Measurements from ENCODE around the gene NYAP1.
"Not testable (repeated sequence)": the region's sequence is repeated elsewhere in the genome, so short reads cannot be mapped to it uniquely, and the experiment has no call there.

The NYAP1 gene

DNA sequence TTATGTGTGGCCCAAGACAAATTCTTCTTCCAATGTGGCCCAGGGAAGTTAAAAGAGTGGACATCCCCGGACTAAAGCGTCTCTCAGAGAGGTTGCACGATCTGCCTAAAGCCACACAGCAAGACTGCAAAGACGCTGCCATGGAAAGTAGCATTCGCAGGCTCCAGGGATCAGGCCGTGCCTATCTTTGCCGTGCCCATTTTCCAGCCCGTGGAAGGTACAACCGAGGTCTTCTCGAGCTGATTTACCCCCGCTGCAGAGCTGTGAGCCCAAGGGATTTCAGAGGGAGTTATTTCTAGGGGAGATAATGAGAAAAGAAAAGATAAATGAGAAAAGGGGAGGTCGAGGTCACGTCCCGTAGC, 1.0 kb upstream of the NYAP1 start:
- DNase-seq (ENCODE audit: low read depth, low spot score), result no peak

DNA sequence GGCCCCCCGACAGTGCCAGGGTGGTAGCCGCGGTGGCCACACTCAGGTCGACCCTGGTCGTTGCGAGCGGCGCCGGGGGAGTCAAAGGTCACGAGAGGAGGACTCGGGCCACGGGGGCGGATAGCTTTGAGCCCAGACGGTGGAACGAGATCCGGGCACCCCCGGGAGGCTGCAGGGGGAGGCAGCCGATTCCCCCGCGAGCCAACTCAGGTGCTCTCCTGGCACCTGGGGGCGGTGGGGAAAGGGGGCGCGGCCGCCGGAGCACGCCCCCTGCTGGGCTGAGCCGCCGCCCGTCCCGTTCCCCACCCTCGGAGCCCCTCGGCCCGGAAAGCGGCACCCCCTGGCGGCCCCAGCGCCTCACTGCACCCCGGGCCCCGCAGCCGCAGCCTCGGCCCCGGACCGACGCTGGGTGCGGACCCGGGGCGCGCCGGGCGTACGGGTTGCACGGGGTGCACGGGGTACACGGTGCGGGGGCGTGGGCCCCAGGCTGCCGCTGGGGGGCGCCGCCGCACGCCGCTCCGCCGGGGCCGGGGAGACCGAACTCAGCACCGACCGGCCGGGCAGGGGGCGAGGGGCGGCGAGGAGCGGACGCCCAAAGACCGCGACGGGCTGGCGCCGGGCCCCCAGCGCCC, 521 bp upstream of the NYAP1 start:
- DNase-seq (ENCODE audit: low read depth, low spot score), result peak; percentile 73

DNA sequence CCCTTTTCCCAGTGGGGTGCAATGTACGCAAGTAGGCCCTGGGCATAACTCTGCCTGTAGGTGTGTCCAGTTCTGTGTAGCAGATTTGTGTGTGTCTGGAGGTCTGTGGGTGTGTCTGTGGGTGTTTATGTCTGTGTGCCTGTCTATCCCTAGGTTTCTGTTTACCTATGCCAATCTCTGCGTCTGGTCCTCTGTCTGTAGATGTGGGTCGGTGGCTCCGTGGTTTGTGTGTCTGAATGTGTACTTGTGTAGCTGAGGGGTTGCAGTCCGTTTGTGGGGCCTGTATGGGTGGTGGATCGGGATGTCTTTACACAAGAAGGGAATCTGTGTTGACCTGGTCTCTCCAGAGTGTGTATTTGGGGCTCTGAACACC, 932 bp downstream of the NYAP1 start:
- no peak for DNase-seq (ENCODE audit: low read depth, low spot score)

DNA sequence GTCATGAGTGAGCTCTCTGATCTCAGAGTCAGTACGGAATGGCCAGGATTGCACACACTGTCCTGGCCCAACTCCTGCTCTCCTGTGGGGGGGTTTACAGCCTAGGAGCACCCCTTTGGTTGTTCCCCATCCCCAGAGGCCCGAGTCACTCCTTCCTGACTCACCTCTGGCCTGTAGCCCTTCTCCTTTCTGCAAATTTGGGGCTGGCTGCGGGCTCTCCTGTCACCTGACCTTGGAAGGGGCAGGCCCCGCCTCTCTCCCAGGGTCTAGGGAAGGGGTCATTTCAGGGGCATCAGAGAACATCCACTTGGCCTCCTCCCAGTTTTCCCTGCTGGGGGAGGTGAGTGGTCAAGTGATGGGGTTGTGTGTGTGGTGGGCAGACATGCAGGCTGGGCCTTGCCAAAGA, 1.7 kb downstream of the NYAP1 start:
- no peak for DNase-seq (ENCODE audit: low read depth, low spot score)

DNA sequence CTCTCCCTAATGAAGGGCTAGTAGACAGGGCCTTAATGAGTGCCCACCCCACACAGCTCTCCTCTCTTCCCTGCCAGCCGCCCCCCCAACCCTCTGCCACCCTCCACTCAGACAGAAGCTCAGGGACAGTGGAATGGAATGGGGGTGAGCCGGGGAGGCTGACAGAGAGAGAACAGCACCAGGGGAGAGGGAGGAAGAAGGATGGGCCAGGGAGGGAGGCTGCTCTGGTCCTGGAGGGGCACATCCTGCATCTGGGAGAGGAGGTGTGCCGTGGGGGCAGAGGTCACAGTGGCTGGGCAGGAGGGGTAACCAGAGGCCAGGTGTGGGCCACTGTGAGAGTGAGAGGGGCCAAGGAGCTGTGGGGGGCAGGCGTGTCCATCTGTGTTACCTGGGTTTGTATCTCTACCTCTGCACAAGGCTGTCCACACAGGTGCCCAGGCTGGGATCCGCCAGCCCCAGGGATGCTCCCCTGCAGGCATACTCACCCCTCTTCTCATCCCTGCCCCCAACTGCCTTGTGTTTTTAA, 2.4 kb downstream of the NYAP1 start:
- DNase-seq (ENCODE audit: low read depth, low spot score), result no peak

DNA sequence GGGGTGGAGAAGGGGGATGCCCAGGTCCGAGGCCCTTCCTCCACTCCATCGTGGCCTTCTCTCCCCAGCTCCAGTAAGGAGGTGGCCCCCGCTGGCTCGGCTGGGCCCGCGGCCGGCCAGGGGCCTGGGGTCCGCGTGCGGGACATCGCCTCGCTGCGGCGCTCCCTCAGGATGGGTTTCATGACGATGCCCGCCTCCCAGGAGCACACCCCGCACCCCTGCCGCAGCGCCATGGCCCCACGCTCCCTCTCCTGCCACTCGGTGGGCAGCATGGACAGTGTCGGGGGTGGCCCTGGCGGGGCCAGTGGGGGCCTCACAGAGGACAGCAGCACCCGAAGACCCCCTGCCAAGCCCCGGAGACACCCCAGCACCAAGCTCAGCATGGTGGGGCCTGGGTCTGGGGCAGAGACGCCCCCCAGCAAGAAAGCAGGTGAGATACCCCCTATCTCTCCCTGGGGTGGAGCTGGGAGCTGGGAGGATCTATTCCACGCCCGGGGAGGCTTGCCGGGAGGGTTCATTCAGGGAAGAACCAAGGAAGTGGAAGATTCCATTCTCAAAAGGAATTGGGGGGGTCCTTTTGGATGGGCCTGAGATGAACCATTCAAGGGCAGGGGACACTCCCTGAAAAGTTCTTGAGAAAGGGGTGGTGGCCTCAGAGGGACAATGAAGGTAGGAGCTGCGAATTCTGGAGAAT, 3.2 kb downstream of the NYAP1 start:
- peak; percentile 78 for DNase-seq (ENCODE audit: low read depth, low spot score)

DNA sequence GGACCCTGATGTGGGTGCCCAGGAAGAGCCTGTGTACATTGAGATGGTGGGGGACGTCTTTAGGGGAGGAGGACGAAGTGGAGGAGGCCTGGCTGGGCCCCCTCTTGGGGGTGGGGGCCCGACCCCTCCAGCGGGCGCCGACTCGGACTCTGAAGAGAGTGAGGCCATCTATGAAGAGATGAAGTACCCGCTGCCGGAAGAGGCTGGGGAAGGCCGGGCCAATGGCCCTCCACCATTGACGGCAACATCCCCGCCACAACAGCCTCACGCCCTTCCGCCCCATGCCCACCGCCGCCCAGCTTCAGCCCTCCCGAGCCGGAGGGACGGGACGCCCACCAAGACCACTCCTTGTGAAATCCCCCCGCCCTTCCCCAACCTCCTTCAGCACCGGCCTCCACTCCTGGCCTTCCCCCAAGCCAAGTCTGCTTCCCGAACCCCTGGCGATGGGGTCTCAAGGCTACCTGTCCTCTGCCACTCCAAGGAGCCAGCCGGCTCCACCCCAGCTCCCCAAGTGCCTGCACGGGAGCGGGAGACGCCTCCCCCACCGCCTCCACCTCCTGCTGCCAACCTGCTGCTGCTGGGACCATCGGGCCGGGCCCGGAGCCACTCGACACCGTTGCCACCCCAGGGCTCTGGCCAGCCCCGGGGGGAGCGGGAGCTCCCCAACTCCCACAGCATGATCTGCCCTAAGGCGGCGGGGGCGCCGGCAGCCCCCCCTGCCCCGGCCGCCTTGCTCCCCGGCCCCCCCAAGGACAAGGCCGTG, 4.8 kb downstream of the NYAP1 start:
- DNase-seq (ENCODE audit: low read depth, low spot score), result no peak

DNA sequence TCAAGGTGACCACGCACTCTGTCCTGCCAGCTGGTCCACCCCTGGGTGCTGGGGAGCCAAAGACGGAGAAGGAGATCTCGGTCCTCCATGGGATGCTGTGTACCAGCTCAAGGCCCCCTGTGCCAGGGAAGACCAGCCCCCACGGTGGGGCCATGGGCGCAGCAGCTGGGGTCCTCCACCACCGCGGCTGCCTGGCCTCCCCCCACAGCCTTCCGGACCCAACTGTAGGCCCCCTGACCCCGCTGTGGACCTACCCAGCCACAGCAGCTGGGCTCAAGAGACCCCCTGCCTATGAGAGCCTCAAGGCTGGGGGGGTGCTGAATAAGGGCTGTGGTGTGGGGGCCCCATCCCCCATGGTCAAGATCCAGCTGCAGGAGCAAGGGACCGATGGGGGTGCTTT, 5.4 kb downstream of the NYAP1 start:
- no peak for DNase-seq (ENCODE audit: low read depth, low spot score)

DNA sequence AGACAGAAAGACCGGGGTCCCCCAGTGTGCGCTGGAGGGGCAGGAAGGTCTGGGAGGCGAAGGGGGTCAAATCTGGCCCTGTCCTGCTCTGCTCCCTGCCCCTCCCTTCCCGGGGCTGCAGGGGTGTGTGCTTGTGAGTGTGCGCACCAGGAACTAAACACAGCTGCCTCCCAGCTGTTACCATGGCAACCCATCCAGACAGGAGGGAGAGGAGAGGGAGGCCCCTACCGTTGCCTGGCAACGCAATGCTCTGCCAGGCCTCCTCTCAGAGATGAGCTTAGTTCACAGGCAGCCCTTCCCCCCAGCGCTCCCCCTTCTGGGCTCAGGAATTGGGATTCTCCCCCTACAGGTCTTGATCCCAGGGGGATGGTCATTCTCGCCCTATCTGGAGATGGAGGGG, 6.1 kb downstream of the NYAP1 start:
- DNase-seq (ENCODE audit: low read depth, low spot score), result peak; percentile 96

DNA sequence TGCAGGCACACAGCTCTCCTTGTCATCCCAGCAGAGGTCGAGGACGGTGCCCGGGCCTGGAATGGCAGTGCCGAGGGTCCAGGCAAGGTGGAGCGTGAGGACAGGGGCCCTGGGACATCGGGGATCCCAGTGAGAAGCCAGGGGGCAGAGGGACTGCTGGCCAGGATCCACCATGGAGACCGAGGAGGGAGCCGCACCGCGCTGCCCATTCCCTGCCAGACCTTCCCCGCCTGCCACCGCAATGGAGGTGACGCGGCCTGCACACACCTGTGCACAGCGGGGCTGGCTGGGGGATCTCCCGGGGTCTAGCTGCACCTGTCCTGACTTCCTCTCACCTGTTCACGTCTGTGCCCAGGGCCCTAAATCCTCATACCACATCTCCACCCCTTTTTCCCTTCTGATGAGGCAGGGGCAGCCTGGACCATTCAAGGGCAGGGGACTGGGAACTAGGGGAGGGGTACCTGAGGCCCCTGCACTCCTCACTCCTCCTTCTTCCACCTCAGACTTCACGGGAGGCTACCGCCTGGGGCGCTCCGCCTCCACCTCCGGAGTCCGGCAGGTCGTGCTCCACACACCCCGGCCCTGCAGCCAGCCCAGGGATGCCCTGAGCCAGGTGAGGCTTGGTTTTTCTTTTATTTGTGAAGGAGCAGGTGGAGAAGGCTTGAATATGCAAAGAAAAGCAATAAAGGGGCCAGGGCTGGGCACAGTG, 6.9 kb downstream of the NYAP1 start:
- no peak for DNase-seq (ENCODE audit: low read depth, low spot score)

DNA sequence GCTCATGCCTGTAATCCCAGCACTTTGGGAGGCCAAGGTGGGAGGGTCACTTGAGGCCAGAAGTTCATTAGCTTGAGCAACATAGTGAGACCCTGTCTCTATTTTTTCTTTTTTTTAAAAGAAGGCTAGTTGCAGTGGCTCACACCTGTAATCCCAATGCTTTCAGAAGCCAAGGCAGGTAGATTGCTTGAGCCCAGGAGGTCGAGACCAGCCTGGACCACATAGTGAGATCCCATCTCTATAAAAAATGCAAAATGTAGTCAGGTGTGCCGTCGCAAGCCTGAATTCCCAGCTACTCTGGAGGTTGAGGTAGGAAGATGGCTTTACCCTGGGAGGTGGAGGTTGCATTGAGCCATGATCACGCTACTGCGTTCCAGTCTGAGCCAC, 7.5 kb downstream of the NYAP1 start:
- no peak for DNase-seq (ENCODE audit: low read depth, low spot score)

DNA sequence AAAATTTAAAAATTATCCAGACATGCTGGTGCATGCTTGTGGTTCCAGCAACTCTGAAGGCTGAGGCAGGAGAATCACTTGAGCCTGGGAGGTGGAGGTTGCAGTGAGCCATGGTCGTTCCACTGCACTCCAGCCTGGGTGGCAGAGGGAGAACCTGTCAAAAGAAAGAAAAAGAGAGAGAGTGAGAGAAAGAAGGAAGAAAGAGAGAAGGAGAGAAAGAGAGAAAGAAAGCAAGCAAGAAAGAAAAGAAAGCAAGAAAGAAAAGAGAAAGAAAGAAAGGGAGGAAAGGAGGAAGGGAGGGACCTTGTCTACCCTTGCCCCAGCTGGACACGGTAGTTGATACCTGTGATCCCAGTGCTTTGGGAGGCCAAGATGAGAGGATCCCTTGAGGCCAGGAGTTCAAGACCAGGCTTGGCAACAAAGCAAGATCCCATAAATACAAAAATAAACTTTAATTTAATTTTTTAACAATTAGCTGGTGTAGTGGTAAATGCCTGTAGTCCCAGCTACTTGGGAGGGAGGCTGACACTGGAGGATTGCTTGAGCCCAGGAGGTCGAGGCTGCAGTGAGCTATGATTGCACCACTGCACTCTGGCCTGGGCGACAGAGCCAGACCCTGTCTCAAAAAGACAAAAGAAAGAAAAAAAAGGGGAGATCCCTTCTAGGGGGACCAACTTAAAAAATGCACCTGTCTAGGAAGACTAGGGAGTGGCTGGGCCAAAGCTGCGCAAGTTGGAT, 9.2 kb downstream of the NYAP1 start:
- no peak for DNase-seq (ENCODE audit: low read depth, low spot score)

DNA sequence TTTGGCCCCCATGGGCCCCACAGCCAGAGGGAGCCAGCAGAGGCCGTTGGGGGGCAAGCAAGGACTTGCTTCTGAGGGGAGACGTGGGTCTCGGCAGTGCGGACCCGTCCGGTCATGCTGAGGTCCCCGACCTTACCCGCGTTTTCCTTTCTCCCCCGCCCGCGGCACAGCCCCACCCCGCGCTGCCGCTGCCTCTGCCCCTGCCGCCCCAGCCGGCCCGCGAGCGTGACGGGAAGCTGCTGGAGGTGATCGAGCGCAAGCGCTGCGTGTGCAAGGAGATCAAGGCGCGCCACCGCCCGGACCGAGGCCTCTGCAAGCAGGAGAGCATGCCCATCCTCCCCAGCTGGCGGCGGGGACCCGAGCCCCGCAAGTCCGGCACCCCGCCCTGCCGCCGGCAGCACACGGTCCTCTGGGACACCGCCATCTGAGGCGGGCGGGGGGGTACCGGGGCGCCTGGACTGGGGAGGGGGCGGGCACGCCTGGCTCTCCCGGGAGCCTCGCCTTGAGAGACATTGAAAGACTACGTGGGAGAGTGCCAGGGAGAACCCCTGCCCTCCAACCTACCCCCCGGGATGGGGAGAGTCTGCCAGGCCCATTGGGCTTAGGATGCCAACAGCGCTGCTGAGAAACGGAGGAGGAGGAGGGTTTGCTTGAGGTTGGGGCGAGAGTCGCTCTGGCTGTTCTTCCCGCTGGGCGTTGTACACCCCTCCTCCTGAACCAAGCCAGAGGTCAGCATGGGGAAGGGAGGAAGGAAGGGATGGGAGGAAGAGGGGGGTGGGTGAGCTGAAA, 9.9 kb downstream of the NYAP1 start:
- DNase-seq (ENCODE audit: low read depth, low spot score), result no peak

DNA sequence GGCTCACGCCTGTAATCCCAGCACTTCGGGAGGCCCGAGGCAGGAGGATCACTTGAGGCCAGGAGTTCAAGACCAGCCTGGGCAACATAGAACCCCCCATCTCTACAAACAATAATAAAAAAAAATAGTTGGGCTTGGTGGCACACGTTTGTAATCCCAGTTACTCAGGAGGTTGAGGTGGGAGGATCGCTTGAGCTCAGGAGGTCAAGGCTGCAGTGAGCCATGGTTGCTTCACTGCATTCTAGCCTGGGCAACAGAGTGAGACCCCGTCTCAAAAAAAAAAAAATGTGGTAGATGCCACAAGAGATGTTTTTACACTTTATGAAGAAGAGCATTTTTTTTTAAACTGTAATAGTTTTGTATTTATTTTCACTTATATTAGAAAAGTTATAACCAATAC, 12.8 kb downstream of the NYAP1 start:
- no peak for DNase-seq (ENCODE audit: low read depth, low spot score)

DNA sequence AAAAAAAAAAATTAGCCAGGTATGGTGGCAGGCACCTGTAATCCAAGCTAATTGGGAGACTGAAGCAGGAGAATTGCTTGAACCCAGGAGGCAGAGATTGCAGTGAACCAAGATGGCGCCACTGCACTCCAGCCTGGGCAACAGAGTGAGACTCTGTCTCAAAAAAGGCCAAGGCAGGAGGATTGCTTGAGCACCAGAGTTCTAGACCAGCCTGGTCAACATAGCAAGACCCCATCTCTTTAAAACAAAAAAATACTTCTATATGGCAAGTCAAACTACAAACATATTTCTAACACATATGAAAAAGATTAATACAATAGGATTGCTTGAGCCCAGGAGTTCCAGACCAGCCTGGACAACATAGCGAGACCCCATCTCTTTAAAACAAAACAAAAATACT, 17.0 kb downstream of the NYAP1 start:
- not testable (repeated sequence) for DNase-seq (ENCODE audit: low read depth, low spot score)

DNA sequence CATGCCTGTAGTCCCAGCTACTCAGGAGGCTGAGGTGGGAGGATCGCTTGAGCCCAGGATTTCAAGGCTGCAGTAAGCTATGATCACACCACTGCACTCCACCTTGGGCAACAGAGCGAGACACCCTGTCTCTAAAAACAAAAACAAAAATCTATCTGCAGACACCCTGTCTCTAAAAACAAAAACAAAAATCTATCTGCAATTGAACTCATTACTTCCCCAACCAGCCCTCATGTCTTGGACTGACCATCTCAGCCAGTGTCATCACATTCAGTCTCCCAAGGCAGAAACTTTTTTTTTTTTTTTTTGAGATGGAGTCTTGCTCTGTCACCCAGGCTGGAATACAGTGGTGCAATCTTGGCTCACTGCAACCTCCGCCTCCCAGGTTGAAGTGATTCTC, 20.3 kb downstream of the NYAP1 start:
- DNase-seq (ENCODE audit: low read depth, low spot score), result not testable (repeated sequence)

DNA sequence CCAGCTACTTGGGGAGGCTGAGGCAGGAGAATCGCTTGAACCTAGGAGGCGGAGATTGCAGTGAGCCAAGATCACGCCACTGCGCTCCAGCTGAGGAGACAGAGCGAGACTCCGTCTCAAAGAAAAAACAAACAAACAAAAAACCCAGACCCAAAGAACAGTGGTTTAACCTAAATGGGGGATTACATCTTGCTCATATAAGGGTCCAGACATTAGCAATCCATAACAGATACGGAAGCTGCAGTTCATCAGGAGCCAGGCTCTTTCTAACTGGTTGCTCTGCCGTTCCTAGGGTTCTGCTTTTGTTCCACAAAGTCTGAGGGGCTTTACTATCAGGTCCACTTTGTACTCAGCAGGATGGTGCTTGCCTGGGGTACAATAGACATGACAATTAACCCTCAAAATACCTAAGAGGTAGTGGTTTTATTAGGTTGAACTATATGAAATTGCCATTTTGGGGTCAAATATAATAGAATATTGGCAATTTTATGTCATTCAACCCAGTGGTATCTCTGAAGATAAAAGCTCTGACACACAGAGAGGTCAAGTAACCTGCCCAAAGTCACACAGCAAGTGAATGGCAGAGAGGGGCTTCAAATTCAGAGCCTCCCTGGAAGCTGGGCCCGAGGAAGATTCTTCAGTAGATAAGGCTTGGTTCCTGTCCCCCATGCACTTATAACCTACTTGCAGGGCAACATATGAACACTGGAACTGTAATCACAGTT, 21.3 kb downstream of the NYAP1 start:
- no peak for DNase-seq (ENCODE audit: low read depth, low spot score)

DNA sequence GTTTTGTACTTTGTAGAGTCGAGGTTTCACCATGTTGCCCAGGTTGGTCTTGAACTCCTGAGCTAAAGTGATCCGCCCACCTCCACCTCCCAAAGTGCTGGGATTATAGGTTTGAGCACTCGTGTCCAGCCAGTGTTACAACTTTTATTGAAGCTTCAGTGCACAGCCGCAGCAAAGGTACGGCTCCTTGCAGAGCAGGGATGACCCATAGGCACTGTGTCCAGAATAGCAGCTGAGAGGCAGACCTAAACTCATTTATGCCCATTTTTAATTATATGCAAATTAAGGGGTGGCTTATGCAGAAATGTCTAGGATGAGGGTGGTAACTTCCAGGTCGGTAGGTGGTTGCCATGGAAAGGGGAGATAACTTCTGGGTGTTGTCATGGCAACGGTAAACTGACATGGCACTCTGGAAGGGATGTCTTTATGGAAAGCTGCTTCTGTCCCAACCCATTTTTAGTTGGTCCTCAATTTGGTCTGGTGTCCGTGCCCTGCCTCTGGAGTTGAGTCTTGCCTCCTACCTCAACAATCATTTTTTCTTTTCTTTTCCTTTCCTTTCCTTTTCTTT, 22.7 kb downstream of the NYAP1 start:
- peak; percentile 51 for DNase-seq (ENCODE audit: low read depth, low spot score)

DNA sequence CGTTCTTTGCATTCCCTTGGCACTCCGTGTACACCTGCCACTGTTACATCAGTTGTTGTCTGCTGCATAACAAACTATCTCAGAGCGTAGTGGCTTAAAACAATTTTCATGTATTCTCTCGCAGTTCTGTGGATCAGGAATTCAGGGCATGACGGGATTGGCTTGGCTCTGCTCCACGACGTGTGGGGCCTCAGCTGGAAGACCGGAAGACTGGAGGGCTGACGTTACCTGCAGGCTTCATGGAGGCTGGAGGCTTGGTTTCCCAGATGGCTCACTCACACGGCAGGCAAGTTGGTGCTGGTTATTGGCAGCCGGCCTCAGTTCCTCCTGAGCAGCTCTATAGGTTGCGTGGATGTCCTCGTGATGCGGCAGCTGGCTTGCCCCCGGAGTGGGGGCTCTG, 25.5 kb downstream of the NYAP1 start:
- no peak for DNase-seq (ENCODE audit: low read depth, low spot score)

Data from ELF-1 (cell line).